Measurements from ENCODE around the gene EXOC2.

The EXOC2 gene

GRCh38 chr6:589090-589489, 103.8 kb downstream of the EXOC2 start:
- Histone ChIP-seq H3K9me2 (ENCODE audit: low read depth, low read length) (no peaks in the 10 kb centered on the region), H4K20me1 (ENCODE audit: insufficient read depth, low read length) (no peaks in the 10 kb centered on the region), H3K9ac (ENCODE audit: low read length) (no peak overlapping the region), H3K4me3 (ENCODE audit: low read depth, low read length, poor library complexity, severe bottlenecking) (no peak overlapping the region), H3F3A (ENCODE audit: insufficient read depth, low read length) (no peaks in the 10 kb centered on the region), H3K4me1 (ENCODE audit: insufficient read depth, low read length, severe bottlenecking) (no peaks in the 10 kb centered on the region), H2AFZ (ENCODE audit: low read length) (no peak overlapping the region), H3K27ac (ENCODE audit: low read depth, low read length, poor library complexity, severe bottlenecking) (no peak overlapping the region), H3K36me3 (ENCODE audit: insufficient read depth, low read length) (no peaks in the 10 kb centered on the region), H3K27me3 (ENCODE audit: insufficient read depth, low read length) (no peaks in the 10 kb centered on the region), H3K4me2 (ENCODE audit: low read length) (no peak overlapping the region), H3K79me2 (ENCODE audit: insufficient read depth, low read length) (no peaks in the 10 kb centered on the region), H3K9me3 (ENCODE audit: low read length) (no peaks in the 10 kb centered on the region)
- no peak for TF ChIP-seq EZH2 (IDR thresholded peaks at IDR 0.05; ENCODE audit: borderline replicate concordance, low read length)
- TF ChIP-seq, protein P1, sequence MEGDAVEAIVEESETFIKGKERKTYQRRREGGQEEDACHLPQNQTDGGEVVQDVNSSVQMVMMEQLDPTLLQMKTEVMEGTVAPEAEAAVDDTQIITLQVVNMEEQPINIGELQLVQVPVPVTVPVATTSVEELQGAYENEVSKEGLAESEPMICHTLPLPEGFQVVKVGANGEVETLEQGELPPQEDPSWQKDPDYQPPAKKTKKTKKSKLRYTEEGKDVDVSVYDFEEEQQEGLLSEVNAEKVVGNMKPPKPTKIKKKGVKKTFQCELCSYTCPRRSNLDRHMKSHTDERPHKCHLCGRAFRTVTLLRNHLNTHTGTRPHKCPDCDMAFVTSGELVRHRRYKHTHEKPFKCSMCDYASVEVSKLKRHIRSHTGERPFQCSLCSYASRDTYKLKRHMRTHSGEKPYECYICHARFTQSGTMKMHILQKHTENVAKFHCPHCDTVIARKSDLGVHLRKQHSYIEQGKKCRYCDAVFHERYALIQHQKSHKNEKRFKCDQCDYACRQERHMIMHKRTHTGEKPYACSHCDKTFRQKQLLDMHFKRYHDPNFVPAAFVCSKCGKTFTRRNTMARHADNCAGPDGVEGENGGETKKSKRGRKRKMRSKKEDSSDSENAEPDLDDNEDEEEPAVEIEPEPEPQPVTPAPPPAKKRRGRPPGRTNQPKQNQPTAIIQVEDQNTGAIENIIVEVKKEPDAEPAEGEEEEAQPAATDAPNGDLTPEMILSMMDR (IDR thresholded peaks at IDR 0.05; ENCODE audit: low read length), result no peak

DNA sequence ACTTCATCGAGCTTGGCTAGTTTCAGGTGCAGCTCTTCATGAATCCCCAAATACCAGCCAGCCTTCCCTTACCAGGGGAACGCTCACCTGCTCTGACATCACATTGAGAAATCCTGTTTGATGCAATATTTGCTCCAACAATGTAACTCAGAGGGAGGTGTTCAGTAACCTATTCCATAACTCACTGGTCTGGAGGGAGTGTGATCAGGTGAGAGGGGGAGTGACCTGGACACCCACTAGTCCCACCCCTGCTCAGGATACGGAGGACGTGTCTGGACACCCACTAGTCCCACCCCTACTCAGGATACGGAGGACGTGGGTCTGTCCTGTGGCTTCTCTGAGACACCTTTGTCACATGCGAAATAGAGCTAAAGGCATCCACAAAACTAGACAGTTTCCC, 106.4 kb downstream of the EXOC2 start:
- Histone ChIP-seq H3K36me3 (ENCODE audit: insufficient read depth, low read length) (no peaks in the 10 kb centered on the region), H3K4me3 (ENCODE audit: low read depth, low read length, poor library complexity, severe bottlenecking) (no peak overlapping the region)

DNA sequence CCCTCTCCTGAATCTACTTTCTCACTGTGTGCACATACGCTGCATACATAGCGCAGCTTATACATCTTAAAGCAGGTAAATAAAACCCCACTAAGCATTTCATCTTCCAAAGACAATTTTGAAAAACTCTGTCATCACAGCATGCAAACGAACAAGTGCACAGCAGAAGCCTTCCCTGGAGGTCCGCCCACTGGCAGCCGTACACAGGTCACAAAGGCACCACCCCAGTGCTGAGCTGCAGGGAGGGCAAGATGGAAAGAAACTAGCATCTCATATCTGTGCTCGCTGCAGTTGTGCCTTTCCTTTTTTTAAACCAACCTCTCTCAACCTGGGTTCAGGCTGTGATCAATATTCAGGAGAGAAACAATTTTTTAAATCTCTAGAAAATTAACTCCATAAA, 109.3 kb downstream of the EXOC2 start:
- TF ChIP-seq, protein P1 (IDR thresholded peaks at IDR 0.05; ENCODE audit: low read length), result no peak
- TF ChIP-seq EZH2 (IDR thresholded peaks at IDR 0.05; ENCODE audit: borderline replicate concordance, low read length), result no peak
- Histone ChIP-seq H3K9ac (ENCODE audit: low read length) (no peak overlapping the region), H3K79me2 (ENCODE audit: insufficient read depth, low read length) (no peaks in the 10 kb centered on the region), H3K4me1 (ENCODE audit: insufficient read depth, low read length, severe bottlenecking) (peaks cover 9% of the 10 kb centered on the region), H3K27me3 (ENCODE audit: insufficient read depth, low read length) (no peaks in the 10 kb centered on the region), H3K4me2 (ENCODE audit: low read length) (no peak overlapping the region), H4K20me1 (ENCODE audit: insufficient read depth, low read length) (no peaks in the 10 kb centered on the region), H3K36me3 (ENCODE audit: insufficient read depth, low read length) (no peaks in the 10 kb centered on the region), H3F3A (ENCODE audit: insufficient read depth, low read length) (no peaks in the 10 kb centered on the region), H3K27ac (ENCODE audit: low read depth, low read length, poor library complexity, severe bottlenecking) (peak overlapping the region; percentile 20), H3K4me3 (ENCODE audit: low read depth, low read length, poor library complexity, severe bottlenecking) (no peak overlapping the region), H3K9me2 (ENCODE audit: low read depth, low read length) (no peaks in the 10 kb centered on the region), H3K9me3 (ENCODE audit: low read length) (no peaks in the 10 kb centered on the region), H2AFZ (ENCODE audit: low read length) (no peak overlapping the region)

More for the DNA sequence above, 106.4 kb downstream of the EXOC2 start:
- Histone ChIP-seq H3K9me2 (ENCODE audit: low read depth, low read length) (no peaks in the 10 kb centered on the region), H3F3A (ENCODE audit: insufficient read depth, low read length) (no peaks in the 10 kb centered on the region), H3K79me2 (ENCODE audit: insufficient read depth, low read length) (no peaks in the 10 kb centered on the region), H3K9me3 (ENCODE audit: low read length) (no peaks in the 10 kb centered on the region), H3K4me2 (ENCODE audit: low read length) (no peak overlapping the region), H3K9ac (ENCODE audit: low read length) (no peak overlapping the region), H3K4me1 (ENCODE audit: insufficient read depth, low read length, severe bottlenecking) (peaks cover 9% of the 10 kb centered on the region), H3K27ac (ENCODE audit: low read depth, low read length, poor library complexity, severe bottlenecking) (no peak overlapping the region), H2AFZ (ENCODE audit: low read length) (no peak overlapping the region), H4K20me1 (ENCODE audit: insufficient read depth, low read length) (no peaks in the 10 kb centered on the region), H3K27me3 (ENCODE audit: insufficient read depth, low read length) (no peaks in the 10 kb centered on the region)
- TF ChIP-seq EZH2 (IDR thresholded peaks at IDR 0.05; ENCODE audit: borderline replicate concordance, low read length), result no peak
- TF ChIP-seq, protein P1 (IDR thresholded peaks at IDR 0.05; ENCODE audit: low read length), result no peak

Measured in OCI-LY1 (cell line).